ENCODE results near the gene FRY. TPM values are rescaled to one million over a fixed set of nuclear protein-coding genes. Genes with fewer than 3 reads are reported as not detected.

The FRY gene
- total RNA-seq, 2 experiments from 2014 or later: 1.2 to 1.5 TPM

- H3K4me3 Mint-ChIP-seq: no peak overlapping the region
- DNase-seq (no peak), ATAC-seq (no peak)
- H3K27me3 Mint-ChIP-seq: peaks cover 8% of the 10 kb centered on the region
- H3K9me3 Mint-ChIP-seq (ENCODE audit: low read depth): no peaks in the 10 kb centered on the region
- H3K36me3 Mint-ChIP-seq: no peaks in the 10 kb centered on the region
- no peaks in the 10 kb centered on the region for H3K4me1 Mint-ChIP-seq
- CTCF ChIA-PET: no interaction called here
- no peak overlapping the region for H3K27ac Mint-ChIP-seq
These were observed 55.3 kb downstream of the FRY start for GRCh38 chr13:32086791-32087441.

DNA sequence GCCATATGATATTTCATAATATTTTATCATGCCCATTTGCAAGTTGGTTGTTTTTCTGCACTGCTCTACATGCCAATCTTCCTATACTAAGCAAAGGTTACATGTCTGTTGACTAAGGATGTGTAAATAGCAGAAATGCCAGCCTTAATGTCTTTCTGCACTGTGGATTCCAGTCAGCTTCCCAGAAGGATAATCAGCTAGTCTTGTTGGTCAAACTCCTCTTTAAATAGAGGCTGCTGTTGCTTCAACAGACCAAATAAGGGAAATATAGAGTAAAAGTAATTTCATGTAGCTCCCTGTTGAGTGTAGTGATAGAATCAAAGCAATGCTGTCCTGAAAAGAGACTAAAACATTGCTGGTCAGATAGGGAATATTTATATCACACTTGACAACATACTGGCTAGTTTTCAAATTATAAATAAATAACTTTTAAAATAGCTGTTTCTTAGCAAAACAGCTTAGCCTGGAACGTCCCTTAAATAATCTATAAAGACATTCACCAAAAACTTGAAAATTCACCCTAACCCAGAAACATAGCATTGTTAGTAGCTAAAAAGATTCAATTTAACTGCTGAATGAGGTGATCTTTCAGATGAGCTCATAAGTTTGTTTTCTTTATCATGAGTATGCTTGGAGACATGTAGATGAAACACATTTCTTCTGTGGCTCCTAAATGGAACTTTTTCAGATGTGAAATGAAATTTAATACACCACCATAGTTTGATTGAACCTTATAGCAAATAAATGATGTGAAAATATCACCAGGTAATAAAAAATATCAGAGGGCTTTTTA, 56.6 kb downstream of the FRY start:
- ATAC-seq (no peak), DNase-seq (no peak)
- no peaks in the 10 kb centered on the region for H3K36me3 Mint-ChIP-seq
- H3K4me3 Mint-ChIP-seq: no peak overlapping the region
- no peaks in the 10 kb centered on the region for H3K4me1 Mint-ChIP-seq
- H3K27me3 Mint-ChIP-seq: peaks cover 9% of the 10 kb centered on the region
- H3K9me3 Mint-ChIP-seq (ENCODE audit: low read depth): no peaks in the 10 kb centered on the region
- no peak overlapping the region for H3K27ac Mint-ChIP-seq
- CTCF ChIA-PET: interaction anchor here (0.9 kb wide), 1 partner anchor 76 kb away, joined by 3 read pairs; no protein-coding TSS in a partner anchor

DNA sequence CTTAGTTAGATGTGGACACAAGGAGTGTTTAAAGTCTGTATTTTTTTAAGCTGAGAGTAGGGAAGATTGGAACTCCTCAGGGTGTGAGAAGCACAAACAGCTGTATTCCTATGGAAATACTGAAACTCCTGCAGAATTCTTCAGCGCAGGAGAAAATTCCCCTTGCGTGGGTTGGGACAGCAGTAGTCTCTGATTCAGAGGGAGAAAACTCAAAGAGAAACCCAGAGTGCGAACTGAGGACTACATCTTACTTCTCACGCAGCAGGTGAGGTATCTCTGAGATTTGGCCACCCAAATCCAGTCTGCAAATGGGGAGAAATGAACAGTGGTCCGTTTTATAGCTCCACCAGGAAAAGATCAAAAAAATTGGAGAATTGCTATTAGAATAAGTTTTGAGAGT, 60.9 kb downstream of the FRY start:
- H3K9me3 Mint-ChIP-seq (ENCODE audit: low read depth): no peaks in the 10 kb centered on the region
- H3K4me3 Mint-ChIP-seq: no peak overlapping the region
- ATAC-seq (no peak), DNase-seq (no peak)
- no peaks in the 10 kb centered on the region for H3K36me3 Mint-ChIP-seq
- H3K4me1 Mint-ChIP-seq: no peaks in the 10 kb centered on the region
- no peak overlapping the region for H3K27ac Mint-ChIP-seq
- H3K27me3 Mint-ChIP-seq: peaks cover 2% of the 10 kb centered on the region
- CTCF ChIA-PET: no interaction called here

GRCh38 chr13:32093006-32093405, 61.4 kb downstream of the FRY start:
- CTCF ChIA-PET: no interaction called here
- Mint-ChIP-seq H3K4me3 (no peak overlapping the region), H3K27me3 (peaks cover 2% of the 10 kb centered on the region), H3K4me1 (no peaks in the 10 kb centered on the region), H3K9me3 (ENCODE audit: low read depth) (no peaks in the 10 kb centered on the region), H3K27ac (no peak overlapping the region), H3K36me3 (no peaks in the 10 kb centered on the region)
- ATAC-seq: no peak
- DNase-seq: no peak

DNA sequence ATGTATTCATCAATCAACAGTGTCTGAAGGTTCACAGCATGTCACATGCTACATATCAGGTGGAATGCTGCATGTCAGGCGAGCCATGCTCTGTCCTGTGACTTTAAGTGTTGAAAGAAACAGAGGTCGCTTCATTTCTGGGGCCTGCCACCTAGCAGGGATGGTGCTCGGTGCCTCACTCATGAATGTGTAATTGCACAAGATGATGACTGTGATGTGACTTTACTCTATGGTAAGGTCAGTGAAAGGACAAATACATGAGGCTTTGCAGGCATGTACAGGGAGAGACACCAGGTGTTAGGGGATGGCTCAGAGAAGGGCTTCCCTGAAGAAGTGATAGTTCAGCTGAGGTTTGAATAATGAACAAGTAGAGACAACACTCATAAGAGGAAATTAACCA, 66.7 kb downstream of the FRY start:
- CTCF ChIA-PET: no interaction called here
- Mint-ChIP-seq H3K27me3 (no peaks in the 10 kb centered on the region), H3K9me3 (ENCODE audit: low read depth) (no peaks in the 10 kb centered on the region), H3K4me3 (no peak overlapping the region), H3K36me3 (no peaks in the 10 kb centered on the region), H3K4me1 (no peaks in the 10 kb centered on the region), H3K27ac (no peak overlapping the region)
- ATAC-seq (no peak), DNase-seq (no peak)

DNA sequence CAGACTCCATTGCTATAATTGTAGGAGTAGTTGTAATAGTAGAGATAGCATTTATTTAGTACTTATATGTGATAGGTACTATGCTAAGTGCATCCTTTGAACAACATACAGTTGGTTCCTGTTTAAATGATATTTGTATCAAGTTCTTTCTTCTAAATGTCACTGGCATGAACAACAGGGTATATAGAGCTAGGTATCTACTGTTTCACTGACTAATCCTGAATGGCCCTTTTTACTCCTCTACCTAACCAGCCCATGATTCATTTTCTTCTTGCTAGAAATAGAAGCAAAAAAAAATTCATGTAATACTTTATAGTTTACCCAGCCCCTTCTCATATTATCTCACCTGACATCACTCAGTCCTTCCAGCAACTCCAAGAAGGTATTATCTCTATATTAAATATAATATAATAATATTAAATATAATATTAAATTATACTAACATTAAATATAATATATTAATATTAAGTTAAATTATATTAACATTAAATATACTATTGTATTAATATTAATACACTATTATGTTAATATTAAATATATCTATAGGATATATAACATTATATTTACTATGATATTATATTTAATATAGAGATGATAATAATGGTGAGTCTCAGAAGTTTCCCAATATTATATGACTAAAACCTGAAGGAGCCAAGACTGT, 74.2 kb downstream of the FRY start:
- H3K36me3 Mint-ChIP-seq: no peaks in the 10 kb centered on the region
- H3K4me1 Mint-ChIP-seq: no peaks in the 10 kb centered on the region
- peaks cover 2% of the 10 kb centered on the region for H3K27me3 Mint-ChIP-seq
- no peak overlapping the region for H3K27ac Mint-ChIP-seq
- no peak overlapping the region for H3K4me3 Mint-ChIP-seq
- CTCF ChIA-PET: no interaction called here
- no peak for DNase-seq
- no peak for ATAC-seq
- H3K9me3 Mint-ChIP-seq (ENCODE audit: low read depth): no peaks in the 10 kb centered on the region

DNA sequence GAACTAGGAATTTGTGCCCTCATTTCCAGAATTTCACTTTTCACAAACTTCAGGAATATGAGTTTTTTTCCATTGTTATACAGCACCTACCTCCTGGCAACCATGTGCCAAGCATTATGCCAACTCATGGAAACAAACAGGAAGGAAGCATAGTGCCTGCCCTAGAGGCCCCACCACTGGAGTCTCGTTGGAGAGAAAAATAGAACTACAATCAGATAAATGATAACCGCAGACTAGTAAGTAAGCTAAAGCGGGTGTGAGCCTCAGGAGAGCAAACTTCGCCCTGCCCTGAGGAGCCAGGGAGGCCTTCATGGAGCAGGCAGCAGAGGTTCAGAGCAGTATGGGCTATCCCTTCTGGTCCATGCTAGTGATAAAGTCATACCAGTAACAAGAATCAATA, 75.9 kb downstream of the FRY start:
- Mint-ChIP-seq H3K27me3 (peaks cover 3% of the 10 kb centered on the region), H3K4me1 (no peaks in the 10 kb centered on the region), H3K9me3 (ENCODE audit: low read depth) (no peaks in the 10 kb centered on the region), H3K4me3 (no peak overlapping the region), H3K27ac (no peak overlapping the region), H3K36me3 (no peaks in the 10 kb centered on the region)
- ATAC-seq: no peak
- no peak for DNase-seq
- CTCF ChIA-PET: interaction anchor here (0.9 kb wide), 1 partner anchor 126 kb away, joined by 3 read pairs; no protein-coding TSS in a partner anchor

DNA sequence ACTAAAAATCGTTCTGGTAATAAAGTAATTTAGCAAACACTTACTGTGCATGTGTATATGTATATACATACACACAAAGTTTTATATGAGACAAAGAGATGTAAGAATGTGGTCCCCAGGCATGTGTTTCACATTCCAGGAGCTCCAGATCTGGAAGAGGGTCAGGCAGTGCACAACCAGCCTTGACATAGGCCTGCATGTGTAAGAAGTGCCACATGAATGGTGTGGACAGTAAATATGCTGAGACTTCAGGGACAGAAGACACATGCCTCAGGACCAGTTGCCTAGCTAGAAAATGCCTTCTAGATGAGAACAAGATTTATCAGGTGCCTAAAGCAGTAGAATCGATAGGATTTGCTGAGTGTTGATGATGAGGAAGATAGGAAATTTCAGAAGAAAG, 76.4 kb downstream of the FRY start:
- Mint-ChIP-seq H3K27ac (no peak overlapping the region), H3K36me3 (no peaks in the 10 kb centered on the region), H3K4me1 (no peaks in the 10 kb centered on the region), H3K4me3 (no peak overlapping the region), H3K9me3 (ENCODE audit: low read depth) (no peaks in the 10 kb centered on the region), H3K27me3 (peaks cover 3% of the 10 kb centered on the region)
- CTCF ChIA-PET: no interaction called here
- DNase-seq (no peak), ATAC-seq (no peak)

DNA sequence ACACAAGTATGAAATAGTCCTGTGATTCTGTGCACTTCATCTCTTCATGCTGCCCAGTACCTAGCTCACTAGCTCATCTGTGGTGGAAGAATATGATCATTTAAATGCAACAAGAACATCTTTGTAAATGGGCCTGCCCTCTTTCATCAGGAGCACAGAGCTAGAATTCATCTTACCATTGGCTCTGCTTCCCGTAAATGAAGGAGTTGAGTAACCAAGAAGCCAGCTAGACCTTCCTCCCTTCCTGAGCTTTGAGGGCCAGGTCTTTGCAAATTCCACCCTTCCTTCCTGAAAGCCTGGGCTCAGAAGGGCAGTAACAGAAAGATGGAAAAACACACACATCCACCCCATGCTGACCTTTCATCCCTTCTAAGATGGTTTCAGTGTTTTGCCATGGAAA, 82.0 kb downstream of the FRY start:
- ATAC-seq: no peak
- H3K27me3 Mint-ChIP-seq: peaks cover 8% of the 10 kb centered on the region
- CTCF ChIA-PET: no interaction called here

GRCh38 chr13:32114284-32114950, 82.8 kb downstream of the FRY start:
- ATAC-seq: no peak

More for the DNA sequence above, 82.0 kb downstream of the FRY start:
- DNase-seq: no peak
- no peaks in the 10 kb centered on the region for H3K9me3 Mint-ChIP-seq (ENCODE audit: low read depth)
- H3K4me1 Mint-ChIP-seq: peaks cover 6% of the 10 kb centered on the region
- H3K4me3 Mint-ChIP-seq: no peak overlapping the region
- no peak overlapping the region for H3K27ac Mint-ChIP-seq
- H3K36me3 Mint-ChIP-seq: no peaks in the 10 kb centered on the region

DNA sequence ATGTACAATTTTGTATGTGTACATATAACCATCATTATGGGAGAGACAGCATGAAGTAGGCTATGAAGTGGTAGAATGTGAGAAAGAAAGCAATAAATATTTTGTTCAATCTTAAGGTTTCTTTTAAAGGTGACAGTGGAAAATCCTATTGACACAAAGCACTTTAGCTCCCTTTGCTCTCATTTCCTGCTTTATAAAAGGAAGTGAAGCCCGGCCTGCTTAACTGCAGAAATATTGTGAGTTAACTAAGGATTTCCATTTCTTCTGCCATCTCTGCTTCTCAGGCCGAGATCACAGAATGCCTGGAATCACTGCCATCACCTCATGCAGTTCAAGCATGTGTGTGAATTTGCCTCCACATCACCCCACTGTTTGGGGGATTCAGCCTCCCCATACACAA, 83.5 kb downstream of the FRY start:
- Mint-ChIP-seq H3K4me3 (no peak overlapping the region), H3K27me3 (peaks cover 8% of the 10 kb centered on the region), H3K4me1 (peaks cover 6% of the 10 kb centered on the region), H3K36me3 (no peaks in the 10 kb centered on the region), H3K27ac (no peak overlapping the region), H3K9me3 (ENCODE audit: low read depth) (no peaks in the 10 kb centered on the region)
- no peak for ATAC-seq
- DNase-seq: no peak
- CTCF ChIA-PET: no interaction called here

More at GRCh38 chr13:32114284-32114950, 82.8 kb downstream of the FRY start:
- DNase-seq: no peak
- H3K4me3 Mint-ChIP-seq: no peak overlapping the region
- no peaks in the 10 kb centered on the region for H3K9me3 Mint-ChIP-seq (ENCODE audit: low read depth)
- no peak overlapping the region for H3K27ac Mint-ChIP-seq
- no peaks in the 10 kb centered on the region for H3K36me3 Mint-ChIP-seq
- H3K27me3 Mint-ChIP-seq: peaks cover 8% of the 10 kb centered on the region
- peaks cover 6% of the 10 kb centered on the region for H3K4me1 Mint-ChIP-seq
- CTCF ChIA-PET: no interaction called here

GRCh38 chr13:32116210-32116609, 84.6 kb downstream of the FRY start:
- H3K4me3 Mint-ChIP-seq: no peak overlapping the region
- H3K27ac Mint-ChIP-seq: no peak overlapping the region
- no peak for DNase-seq
- no peaks in the 10 kb centered on the region for H3K9me3 Mint-ChIP-seq (ENCODE audit: low read depth)
- H3K4me1 Mint-ChIP-seq: peaks cover 6% of the 10 kb centered on the region
- H3K27me3 Mint-ChIP-seq: peaks cover 5% of the 10 kb centered on the region
- CTCF ChIA-PET: no interaction called here
- no peaks in the 10 kb centered on the region for H3K36me3 Mint-ChIP-seq
- no peak for ATAC-seq

GRCh38 chr13:32117001-32117400, 85.4 kb downstream of the FRY start:
- CTCF ChIA-PET: no interaction called here
- peaks cover 5% of the 10 kb centered on the region for H3K27me3 Mint-ChIP-seq
- peaks cover 6% of the 10 kb centered on the region for H3K4me1 Mint-ChIP-seq
- no peak for ATAC-seq
- no peak overlapping the region for H3K4me3 Mint-ChIP-seq
- no peaks in the 10 kb centered on the region for H3K9me3 Mint-ChIP-seq (ENCODE audit: low read depth)
- no peak for DNase-seq
- H3K27ac Mint-ChIP-seq: no peak overlapping the region
- H3K36me3 Mint-ChIP-seq: no peaks in the 10 kb centered on the region
